ENCODE measurements around the gene HOXB2. TPM values are rescaled to one million over a fixed set of nuclear protein-coding genes. Genes with fewer than 3 reads are reported as not detected.

HOXB2 gene
- total and polyA plus RNA-seq, 9 of the 15 experiments (the other 6 are each of a cell fraction or from before 2014, with no cell fraction given) = 2.1 to 97.7 (median 21.2) TPM

GRCh38 chr17:48578616-48579470 lies 33.9 kb upstream of the HOXB2 start (continued):
- TF ChIP-seq CCNT2 (IDR thresholded peaks at IDR 0.05; ENCODE audit: borderline replicate concordance, extremely low read depth, insufficient read length, low read depth, low read length) (no peak), MAFK (IDR thresholded peaks at IDR 0.05; ENCODE audit: low read length) (no peak), PPARD (CRISPR knock-in tag; IDR thresholded peaks at IDR 0.05) (no peak), MECOM (CRISPR knock-in tag; IDR thresholded peaks at IDR 0.05) (no peak), PBX2 (CRISPR knock-in tag; IDR thresholded peaks at IDR 0.05; ENCODE audit: low read depth) (no peak), PBX2 (tag; conservative IDR thresholded peaks at IDR 0.05; ENCODE audit: low read depth) (peak; percentile 38), EP400 (IDR thresholded peaks at IDR 0.05) (0 out of 2 replicates have a peak, but pooled peaks have one; percentile 3), ZNF253 (CRISPR knock-in tag; conservative IDR thresholded peaks at IDR 0.05) (0 out of 2 replicates have a peak, but pooled peaks have one; percentile 9), CHCHD3 (CRISPR knock-in tag; IDR thresholded peaks at IDR 0.05) (no peak), CHD2 (IDR thresholded peaks at IDR 0.05; ENCODE audit: low read depth, low read length) (0 out of 2 replicates have a peak, but pooled peaks have one; percentile 12), NCOA1 (IDR thresholded peaks at IDR 0.05; ENCODE audit: low read depth) (no peak), RBM15 (IDR thresholded peaks at IDR 0.05; ENCODE audit: insufficient read depth, low read length) (no peak), PCBP2 (IDR thresholded peaks at IDR 0.05; ENCODE audit: low read depth, low read length, poor library complexity, severe bottlenecking) (no peak), SPI1 (IDR thresholded peaks at IDR 0.05; ENCODE audit: borderline replicate concordance, low read depth, low read length) (peak; percentile 55), ZNF24 (IDR thresholded peaks at IDR 0.05) (no peak), ERF (CRISPR knock-in tag; IDR thresholded peaks at IDR 0.05) (no peak), ATF6 (CRISPR knock-in tag; IDR thresholded peaks at IDR 0.05) (no peak), GATA2 (CRISPR knock-in tag; IDR thresholded peaks at IDR 0.05) (no peak), ZNF175 (CRISPR knock-in tag; IDR thresholded peaks at IDR 0.05; ENCODE audit: low read depth) (no peak), RUNX1 (IDR thresholded peaks at IDR 0.05; ENCODE audit: low read depth) (no peak), HNRNPL (IDR thresholded peaks at IDR 0.05; ENCODE audit: low read depth, low read length) (no peak), FOXP1 (CRISPR knock-in tag; IDR thresholded peaks at IDR 0.05) (no peak), TCFL5 (CRISPR knock-in tag; conservative IDR thresholded peaks at IDR 0.05) (no peak)
- TF ChIP-seq, protein P1, sequence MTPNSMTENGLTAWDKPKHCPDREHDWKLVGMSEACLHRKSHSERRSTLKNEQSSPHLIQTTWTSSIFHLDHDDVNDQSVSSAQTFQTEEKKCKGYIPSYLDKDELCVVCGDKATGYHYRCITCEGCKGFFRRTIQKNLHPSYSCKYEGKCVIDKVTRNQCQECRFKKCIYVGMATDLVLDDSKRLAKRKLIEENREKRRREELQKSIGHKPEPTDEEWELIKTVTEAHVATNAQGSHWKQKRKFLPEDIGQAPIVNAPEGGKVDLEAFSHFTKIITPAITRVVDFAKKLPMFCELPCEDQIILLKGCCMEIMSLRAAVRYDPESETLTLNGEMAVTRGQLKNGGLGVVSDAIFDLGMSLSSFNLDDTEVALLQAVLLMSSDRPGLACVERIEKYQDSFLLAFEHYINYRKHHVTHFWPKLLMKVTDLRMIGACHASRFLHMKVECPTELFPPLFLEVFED (CRISPR knock-in tag; conservative IDR thresholded peaks at IDR 0.05) = no peak
